Muscle layer of duodenum (tissue), 2 donors: ENCODE measurements around the gene GCHFR.
A peak's percentile ranks its signal among the peaks of the same experiment; 100 is the strongest.

Experiments
- H3K27ac ChIP-seq: one replicate; pipeline ENCODE4 v1.7.0; 2013; ENCODE audit warnings: mild to moderate bottlenecking, low read length
- H3K27me3 ChIP-seq: one replicate; pipeline ENCODE4 v1.7.0; 2013; ENCODE audit warnings: low read depth, mild to moderate bottlenecking, control low read depth, low read length
- H3K36me3 ChIP-seq, 2 donors: one replicate each; pipeline ENCODE4 v1.7.0; 2013; ENCODE audit warnings: low read length in 2 of 2, control low read depth in 1 of 2, mild to moderate bottlenecking in 1 of 2; ENCODE audit not compliant: insufficient read depth in 2 of 2, control insufficient read depth in 1 of 2
- H3K4me1 ChIP-seq, 2 donors: one replicate each; pipeline ENCODE4 v1.7.0; 2013; ENCODE audit warnings: low read length in 2 of 2, mild to moderate bottlenecking in 2 of 2, control low read depth in 1 of 2, moderate library complexity in 1 of 2; ENCODE audit not compliant: insufficient read depth in 2 of 2, control insufficient read depth in 1 of 2
- H3K4me3 ChIP-seq, 2 donors: one replicate each; pipeline ENCODE4 v1.7.0; 2013; ENCODE audit warnings: low read length in 2 of 2, low read depth in 1 of 2, mild to moderate bottlenecking in 1 of 2
- H3K9me3 ChIP-seq, 2 donors: one replicate each; pipeline ENCODE4 v1.7.0; 2013; ENCODE audit warnings: low read length in 2 of 2, control low read depth in 1 of 2, mild to moderate bottlenecking in 1 of 2; ENCODE audit not compliant: control insufficient read depth in 1 of 2
- donor health status: healthy.

The GCHFR gene

DNA sequence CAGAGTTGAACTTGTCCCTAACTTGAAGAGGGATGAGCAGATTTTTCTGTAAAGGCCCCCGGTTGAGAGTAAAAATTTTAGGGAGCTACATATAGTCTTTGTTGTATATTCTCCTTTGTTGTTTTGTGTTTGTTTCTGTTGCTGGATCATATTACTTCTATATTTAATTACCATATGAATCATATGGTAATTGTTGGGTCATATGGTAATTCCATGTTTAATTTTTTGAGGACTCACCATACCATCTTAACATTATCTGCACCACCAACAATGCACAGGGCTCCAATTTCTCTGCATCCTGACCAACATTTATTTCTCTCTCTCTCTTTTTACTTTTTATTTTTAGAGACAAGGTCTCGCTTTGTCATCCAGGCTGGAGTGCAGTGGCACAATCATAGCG, 35.7 kb downstream of the GCHFR start:
- H3K4me1 ChIP-seq, result no peaks in the 10 kb centered on the region
- no peaks in the 10 kb centered on the region for H3K9me3 ChIP-seq
- H3K27ac ChIP-seq, result no peak overlapping the region
- H3K4me3 ChIP-seq, result no peak overlapping the region
- H3K27me3 ChIP-seq, result no peaks in the 10 kb centered on the region
- H3K36me3 ChIP-seq, result peaks cover 3 to 7% of the 10 kb centered on the region in 2 donors

DNA sequence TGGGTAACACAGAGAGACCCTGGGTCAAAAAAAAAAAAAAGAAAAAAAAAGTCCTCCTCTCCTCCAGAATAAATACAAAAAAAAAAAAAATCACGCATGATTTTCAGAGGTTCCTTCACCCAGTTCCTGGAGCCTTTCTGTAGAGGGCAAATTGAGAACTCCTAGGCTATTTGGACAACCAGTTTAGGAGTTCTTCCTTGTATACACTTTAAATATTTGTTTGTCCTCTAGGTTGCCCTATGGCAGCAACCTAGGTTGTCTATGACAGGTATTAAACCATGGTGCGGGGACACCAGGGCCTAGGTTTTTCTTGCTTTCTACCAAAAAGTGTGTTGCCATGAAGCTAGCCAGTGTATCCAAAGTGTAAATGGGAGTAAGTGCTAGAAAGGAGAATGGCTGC, 39.2 kb downstream of the GCHFR start:
- H3K36me3 ChIP-seq, result peaks cover 3 to 7% of the 10 kb centered on the region in 2 donors
- no peaks in the 10 kb centered on the region for H3K9me3 ChIP-seq
- H3K27ac ChIP-seq, result no peak overlapping the region
- H3K4me1 ChIP-seq, result peaks cover 0 to 9% of the 10 kb centered on the region in 2 donors
- H3K27me3 ChIP-seq, result no peaks in the 10 kb centered on the region
- H3K4me3 ChIP-seq, result no peak overlapping the region

DNA sequence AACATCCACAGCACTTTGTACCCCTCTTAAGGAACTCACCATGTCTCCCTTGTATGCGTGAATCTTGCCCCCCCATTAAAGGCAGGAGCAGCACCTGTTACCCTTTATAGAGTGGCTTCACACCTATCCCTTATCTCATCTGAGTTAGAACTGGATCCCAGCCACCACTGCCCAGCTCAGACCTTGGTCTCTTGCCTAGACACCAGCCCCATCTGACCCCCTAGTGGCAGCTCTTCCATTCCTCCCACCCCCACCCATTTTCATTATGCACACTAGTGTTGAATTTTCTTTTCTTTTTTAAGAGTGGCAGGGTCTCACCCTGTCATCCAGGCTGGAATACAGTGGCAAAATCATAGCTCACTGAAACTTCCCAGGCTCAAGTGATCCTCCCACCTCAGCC, 39.8 kb downstream of the GCHFR start:
- Histone ChIP-seq H3K9me3 (no peaks in the 10 kb centered on the region), H3K36me3 (peaks cover 3 to 7% of the 10 kb centered on the region in 2 donors), H3K4me1 (peaks cover 0 to 15% of the 10 kb centered on the region in 2 donors), H3K27ac (no peak overlapping the region), H3K4me3 (no peak overlapping the region), H3K27me3 (no peaks in the 10 kb centered on the region)

DNA sequence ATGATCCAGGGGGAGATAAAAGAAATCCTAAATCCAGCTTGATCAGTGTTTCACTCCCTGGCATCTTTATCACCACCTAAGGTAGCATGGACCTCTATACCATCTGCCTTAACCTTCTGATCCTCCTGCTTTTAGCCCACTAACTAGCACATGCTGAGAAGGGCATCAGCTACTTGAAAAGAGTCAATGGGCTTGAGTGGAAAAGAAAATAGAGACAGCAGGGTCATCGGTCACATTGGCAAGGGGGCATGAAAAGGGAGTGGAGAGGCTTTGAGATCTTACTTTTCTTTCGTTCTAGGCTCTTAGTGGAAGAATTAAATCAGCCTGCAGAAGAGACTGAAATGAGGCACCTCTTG, 42.8 kb downstream of the GCHFR start:
- H3K9me3 ChIP-seq, result no peaks in the 10 kb centered on the region
- no peaks in the 10 kb centered on the region for H3K27me3 ChIP-seq
- H3K36me3 ChIP-seq, result peaks cover 11 to 14% of the 10 kb centered on the region in 2 donors
- peaks cover 0 to 19% of the 10 kb centered on the region in 2 donors for H3K4me1 ChIP-seq
- H3K4me3 ChIP-seq, result peak overlapping the region; percentile 84 to 93
- H3K27ac ChIP-seq, result peak overlapping the region; percentile 95

DNA sequence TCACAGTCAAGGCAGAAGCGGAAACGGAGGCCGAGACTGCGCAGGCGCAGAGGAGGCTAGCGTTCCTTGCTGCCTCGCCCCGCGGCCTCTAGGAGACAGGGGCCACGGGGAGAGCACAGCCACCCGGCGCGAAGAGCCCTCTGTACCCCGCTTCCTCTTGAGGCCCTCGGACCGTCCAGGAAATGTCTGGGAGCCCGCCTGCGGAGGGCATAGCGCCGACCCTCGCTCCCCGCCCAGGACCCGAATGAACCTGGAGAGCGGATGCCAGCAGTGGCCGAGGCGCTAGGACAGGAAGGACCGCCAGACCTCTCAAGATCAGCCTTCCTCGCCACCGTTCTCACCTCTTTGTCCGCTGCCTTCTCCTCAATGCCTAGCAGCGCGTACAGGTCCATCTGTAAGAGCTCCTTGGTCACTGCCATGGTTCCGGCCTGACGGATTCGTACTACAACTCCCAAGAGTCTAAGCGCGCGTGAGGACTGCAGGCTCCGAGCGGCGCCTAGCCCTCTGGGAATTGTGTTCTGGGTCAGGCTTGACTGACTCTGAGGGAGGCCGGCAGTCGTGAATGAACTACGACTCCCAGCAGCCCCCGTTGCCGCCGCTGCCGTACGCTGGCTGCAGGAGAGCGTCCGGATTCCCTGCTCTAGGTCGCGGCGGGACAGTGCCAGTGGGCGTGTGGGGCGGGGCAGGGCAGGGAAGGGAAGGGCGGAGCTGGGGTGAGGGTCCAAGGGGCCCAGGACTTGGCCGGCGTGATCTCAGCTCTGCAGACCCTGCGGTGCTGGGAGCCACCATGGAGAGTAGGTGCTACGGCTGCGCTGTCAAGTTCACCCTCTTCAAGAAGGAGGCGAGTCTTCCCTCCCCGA, 43.4 kb downstream of the GCHFR start, which contains the start of the genes DNAJC17 and ZFYVE19:
Gene DNAJC17, minus strand, starts transcription at position 446 of the 860 bp plus-strand sequence. Its CDS starts 27 bp downstream, at position 419.
Gene ZFYVE19, plus strand, starts transcription at position 62 of the 860 bp plus-strand sequence. Its CDS starts 501 bp downstream, at position 563.
- Histone ChIP-seq H3K36me3 (peaks cover 14 to 15% of the 10 kb centered on the region in 2 donors), H3K4me1 (peaks cover 0 to 19% of the 10 kb centered on the region in 2 donors), H3K9me3 (no peaks in the 10 kb centered on the region)

DNA sequence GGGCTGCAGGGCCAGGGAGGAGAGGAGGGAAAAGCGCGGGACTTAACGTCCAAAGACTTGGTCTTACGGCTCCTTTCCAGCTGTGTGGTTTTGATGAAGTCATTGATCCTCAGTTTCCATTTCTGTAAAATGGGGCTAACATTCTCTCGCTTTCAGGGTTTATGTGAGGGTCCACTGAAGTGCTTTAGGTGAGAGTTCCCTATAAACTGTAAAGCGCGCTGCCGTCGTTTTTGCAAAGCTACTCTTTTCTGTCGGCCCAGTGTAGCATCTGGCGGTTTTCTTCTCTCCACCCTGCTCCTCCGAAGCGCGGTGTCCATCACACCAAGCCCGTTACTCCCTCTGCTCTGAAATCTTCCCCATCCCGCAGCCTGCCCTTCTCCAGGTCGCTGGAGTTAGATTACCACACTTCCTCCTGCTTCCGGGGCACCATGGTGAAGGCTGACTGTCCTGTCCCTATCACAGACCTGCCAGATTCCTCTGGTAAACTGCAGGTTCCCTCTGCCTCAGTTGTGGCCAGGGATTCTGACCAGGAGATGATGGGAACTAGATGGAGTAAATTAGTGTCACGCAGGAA, 44.1 kb downstream of the GCHFR start:
- Histone ChIP-seq H3K4me1 (peaks cover 0 to 19% of the 10 kb centered on the region in 2 donors), H3K4me3 (peak overlapping the region; percentile 84 to 93), H3K9me3 (no peaks in the 10 kb centered on the region), H3K27me3 (no peaks in the 10 kb centered on the region), H3K36me3 (peaks cover 14 to 20% of the 10 kb centered on the region in 2 donors), H3K27ac (no peak overlapping the region)

More for the DNA sequence above, 43.4 kb downstream of the GCHFR start, which contains the start of the genes DNAJC17 and ZFYVE19:
- peak within 1 kb of the TSS; percentile 95 for H3K27ac ChIP-seq
- peak within 1 kb of the TSS; percentile 84 to 93 for H3K4me3 ChIP-seq
- no peaks in the 10 kb centered on the region for H3K27me3 ChIP-seq

DNA sequence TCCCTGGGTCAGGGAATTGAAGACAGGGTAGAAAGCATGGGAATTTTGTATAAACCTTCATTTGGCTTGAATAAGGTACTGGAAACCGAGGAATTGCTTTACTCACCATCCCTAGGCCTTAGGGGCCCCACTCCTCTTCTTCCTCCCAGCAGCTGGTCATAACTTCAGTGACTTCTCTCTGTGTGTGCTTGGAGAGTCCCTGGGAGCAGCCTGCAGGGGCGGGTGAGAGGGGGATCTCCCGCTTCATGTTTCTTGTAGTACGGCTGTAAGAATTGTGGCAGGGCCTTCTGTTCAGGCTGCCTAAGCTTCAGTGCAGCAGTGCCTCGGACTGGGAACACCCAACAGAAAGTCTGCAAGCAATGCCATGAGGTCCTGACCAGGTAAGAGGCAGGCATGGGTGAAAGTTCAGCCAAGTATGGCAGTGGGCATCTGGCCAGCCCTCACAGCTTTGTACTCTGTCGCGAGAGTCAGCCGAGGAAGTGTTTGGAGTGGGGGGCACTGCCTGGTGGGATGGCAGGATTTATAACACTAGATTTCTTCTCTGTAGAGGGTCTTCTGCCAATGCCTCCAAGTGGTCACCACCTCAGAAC, 45.1 kb downstream of the GCHFR start:
- Histone ChIP-seq H3K27me3 (no peaks in the 10 kb centered on the region), H3K27ac (no peak overlapping the region), H3K9me3 (no peaks in the 10 kb centered on the region), H3K4me3 (no peak overlapping the region), H3K36me3 (peaks cover 18 to 29% of the 10 kb centered on the region in 2 donors), H3K4me1 (peaks cover 0 to 19% of the 10 kb centered on the region in 2 donors)

DNA sequence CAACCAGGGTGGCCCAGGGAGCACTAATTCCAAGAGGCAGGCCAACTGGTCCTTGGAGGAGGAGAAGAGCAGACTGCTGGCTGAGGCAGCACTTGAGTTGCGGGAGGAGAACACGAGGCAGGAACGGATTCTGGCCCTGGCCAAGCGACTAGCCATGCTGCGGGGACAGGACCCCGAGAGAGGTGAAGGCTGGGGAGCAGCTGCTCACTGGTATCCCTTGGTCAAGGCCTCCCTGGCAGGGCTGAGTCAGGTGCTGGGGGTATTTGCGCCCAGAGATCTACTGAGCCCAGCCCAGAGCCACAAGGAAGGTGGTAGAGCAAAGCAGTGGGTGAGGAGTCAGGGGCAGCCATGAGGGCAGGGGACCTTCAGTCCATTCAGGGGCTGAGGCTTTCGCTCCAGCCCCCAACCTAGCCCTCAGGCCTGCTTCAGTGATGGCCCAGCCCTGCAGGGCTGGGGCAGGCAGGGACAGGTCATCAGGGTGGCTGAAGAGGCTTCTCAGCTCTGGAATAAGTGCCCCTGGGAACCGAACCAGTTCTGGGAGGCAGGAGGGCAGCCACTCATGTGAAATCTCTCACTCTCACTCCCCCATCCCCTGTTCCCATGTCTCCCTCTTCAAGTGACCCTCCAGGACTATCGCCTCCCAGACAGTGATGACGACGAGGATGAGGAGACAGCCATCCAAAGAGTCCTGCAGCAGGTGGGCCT, 49.0 kb downstream of the GCHFR start:
- Histone ChIP-seq H3K9me3 (no peaks in the 10 kb centered on the region), H3K36me3 (peaks cover 25 to 29% of the 10 kb centered on the region in 2 donors), H3K27ac (no peak overlapping the region), H3K4me3 (no peak overlapping the region), H3K4me1 (peaks cover 0 to 12% of the 10 kb centered on the region in 2 donors), H3K27me3 (no peaks in the 10 kb centered on the region)

DNA sequence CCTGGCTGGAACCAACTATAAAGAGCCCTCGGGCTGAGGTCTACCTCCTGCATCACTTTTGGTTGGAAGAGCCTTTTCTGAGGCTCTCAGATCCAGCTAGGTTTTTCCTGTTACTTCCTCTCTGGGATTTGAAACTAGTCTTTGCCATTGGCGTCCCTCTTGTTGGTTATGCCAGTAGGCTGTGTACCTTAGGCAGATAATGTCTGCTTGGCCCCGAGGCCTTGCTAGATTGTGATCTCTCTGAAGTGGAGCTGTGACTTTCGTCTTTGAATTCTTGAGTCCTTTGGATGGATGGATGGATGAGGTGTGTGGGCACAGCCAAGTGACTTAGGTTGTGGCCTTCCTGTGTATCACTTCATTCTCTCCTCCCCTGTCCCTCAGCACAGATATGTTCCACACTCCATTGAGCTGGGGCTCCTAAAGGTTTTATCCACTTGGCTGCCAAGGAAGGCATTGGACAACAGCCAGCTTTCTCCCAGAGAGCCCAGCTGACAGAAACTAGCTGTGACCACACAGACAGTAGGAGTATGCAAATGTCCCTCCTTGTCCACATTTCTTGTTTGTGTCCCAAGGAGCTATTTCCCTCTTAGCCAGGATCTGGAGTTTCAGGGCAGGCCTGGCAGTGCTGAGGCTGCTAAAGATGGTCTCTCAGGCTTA, 51.3 kb downstream of the GCHFR start:
- Histone ChIP-seq H3K36me3 (peaks cover 23 to 29% of the 10 kb centered on the region in 2 donors), H3K27ac (no peak overlapping the region), H3K4me1 (no peaks in the 10 kb centered on the region), H3K4me3 (no peak overlapping the region), H3K27me3 (no peaks in the 10 kb centered on the region), H3K9me3 (no peaks in the 10 kb centered on the region)
